Duodenal mucosa (tissue), 2 donors: ENCODE data around the gene GNG7.

Experiments used
- H3K27ac ChIP-seq: one replicate; pipeline ENCODE4 v1.7.0; 2013; ENCODE audit warnings: low read depth, low read length
- H3K27me3 ChIP-seq, 2 donors: one replicate each; pipeline ENCODE4 v1.7.0; 2013; ENCODE audit warnings: low read length in 2 of 2, control low read depth in 1 of 2; ENCODE audit not compliant: insufficient read depth in 2 of 2, control insufficient read depth in 1 of 2
- H3K36me3 ChIP-seq, 2 donors: one replicate each; pipeline ENCODE4 v1.7.0; 2013; ENCODE audit warnings: low read length in 2 of 2, control low read depth in 1 of 2; ENCODE audit not compliant: insufficient read depth in 2 of 2, control insufficient read depth in 1 of 2
- H3K4me1 ChIP-seq, 2 donors: one replicate each; pipeline ENCODE4 v1.7.0; 2013; ENCODE audit warnings: low read length in 2 of 2, control low read depth in 1 of 2; ENCODE audit not compliant: insufficient read depth in 2 of 2, control insufficient read depth in 1 of 2
- H3K4me3 ChIP-seq, 2 donors: one replicate each; pipeline ENCODE4 v1.7.0; 2013; ENCODE audit warnings: low read length in 2 of 2, low read depth in 1 of 2
- H3K9ac ChIP-seq, 2 donors: one replicate each; pipeline ENCODE4 v1.7.0; 2013; ENCODE audit warnings: low read length in 2 of 2, low read depth in 1 of 2
- H3K9me3 ChIP-seq, 2 donors: one replicate each; pipeline ENCODE4 v1.7.0; 2013; ENCODE audit warnings: low read length in 2 of 2, control low read depth in 1 of 2; ENCODE audit not compliant: control insufficient read depth in 1 of 2

Gene GNG7

DNA sequence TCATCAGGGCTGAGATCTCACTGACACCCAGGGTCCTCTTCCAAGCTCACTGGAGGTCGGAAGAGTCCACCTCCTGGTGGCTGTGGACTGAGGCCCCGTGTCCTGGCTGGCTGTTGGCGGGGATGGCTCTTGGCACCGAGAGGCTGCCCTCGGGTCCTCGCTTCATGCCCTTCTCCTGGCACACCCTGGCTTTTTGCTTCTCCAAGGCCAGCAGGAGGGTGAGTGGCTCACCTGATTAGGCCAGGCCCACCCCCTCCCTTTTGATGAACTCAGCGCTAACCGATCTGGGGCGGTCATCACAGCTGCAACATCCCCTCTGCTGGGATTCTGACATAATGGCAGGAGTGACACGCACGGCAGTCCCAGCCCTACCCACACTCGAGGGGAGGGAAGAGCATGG is 32.9 kb upstream of the GNG7 start:
- Histone ChIP-seq H3K4me1 (peaks cover 0 to 19% of the 10 kb centered on the region in 2 donors), H3K36me3 (peaks cover 12 to 27% of the 10 kb centered on the region in 2 donors), H3K27me3 (no peaks in the 10 kb centered on the region), H3K4me3 (no peak overlapping the region), H3K27ac (no peak overlapping the region), H3K9me3 (no peaks in the 10 kb centered on the region), H3K9ac (no peak overlapping the region)

- H3K36me3 ChIP-seq: peaks cover 12 to 27% of the 10 kb centered on the region in 2 donors
- no peak overlapping the region for H3K27ac ChIP-seq
- peaks cover 0 to 19% of the 10 kb centered on the region in 2 donors for H3K4me1 ChIP-seq
- peak overlapping the region in 1 of 2 donors; percentile 1 for H3K9ac ChIP-seq
- H3K9me3 ChIP-seq: no peaks in the 10 kb centered on the region
- H3K27me3 ChIP-seq: no peaks in the 10 kb centered on the region
- H3K4me3 ChIP-seq: no peak overlapping the region
Observed at GRCh38 chr19:2734589-2735288, 32.2 kb upstream of the GNG7 start.

DNA sequence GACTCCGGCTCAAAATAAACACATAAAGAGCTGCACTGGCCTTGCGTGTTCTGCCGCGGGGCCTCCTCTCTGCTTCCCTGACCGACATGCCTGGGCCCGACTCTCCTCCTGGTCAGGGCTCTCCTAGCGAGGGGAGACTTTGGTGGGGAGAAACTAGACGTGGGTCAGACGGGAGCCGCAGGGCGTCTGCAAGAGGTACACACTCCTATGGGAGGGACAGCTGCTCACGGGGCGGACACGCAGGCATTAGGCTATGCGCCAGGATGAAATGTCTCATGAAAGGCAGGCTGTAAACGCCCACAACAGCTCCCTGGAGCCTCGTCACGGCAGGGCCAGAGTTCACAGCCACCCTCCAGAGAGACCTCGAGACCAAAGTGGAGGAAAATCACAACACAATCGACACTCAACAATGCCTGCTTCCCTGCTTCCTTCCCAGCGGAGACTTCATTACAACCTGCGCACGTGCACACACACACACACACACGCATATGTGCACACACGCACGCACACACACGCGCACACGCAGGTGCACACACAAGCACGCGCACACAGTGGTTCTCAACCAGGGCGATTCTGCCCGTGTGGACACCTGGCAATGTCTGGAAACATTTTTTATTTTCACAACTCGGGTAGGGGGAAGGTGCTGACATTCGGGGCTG is 31.6 kb upstream of the GNG7 start:
- Histone ChIP-seq H3K27me3 (peaks cover 0 to under 1% of the 10 kb centered on the region in 2 donors), H3K36me3 (peaks cover 12 to 27% of the 10 kb centered on the region in 2 donors), H3K4me1 (peaks cover 0 to 13% of the 10 kb centered on the region in 2 donors), H3K4me3 (no peak overlapping the region), H3K27ac (no peak overlapping the region), H3K9ac (peak overlapping the region in 1 of 2 donors; percentile 1), H3K9me3 (no peaks in the 10 kb centered on the region)

DNA sequence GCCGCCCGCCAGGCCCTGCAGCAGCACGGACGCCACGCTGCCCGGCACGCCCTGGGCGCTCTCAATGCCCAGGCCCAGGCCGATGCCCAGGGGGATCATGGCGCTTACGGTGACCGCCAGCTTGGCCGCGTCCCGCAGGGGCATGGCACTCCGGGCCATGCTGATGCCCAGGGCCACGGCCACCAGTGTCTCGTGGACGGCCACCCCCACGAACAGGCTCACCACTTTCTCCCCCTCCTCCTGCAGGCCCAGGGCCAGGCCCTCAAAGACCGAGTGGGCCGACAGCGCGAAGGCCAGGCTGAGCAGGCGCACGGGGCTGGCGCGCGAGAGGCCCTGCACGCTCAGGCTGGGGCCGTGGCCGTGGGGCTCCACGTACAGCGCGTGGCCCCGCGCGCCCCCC is 30.4 kb upstream of the GNG7 start:
- Histone ChIP-seq H3K4me1 (peaks cover 0 to 7% of the 10 kb centered on the region in 2 donors), H3K36me3 (peaks cover 12 to 27% of the 10 kb centered on the region in 2 donors), H3K27ac (no peak overlapping the region), H3K27me3 (peaks cover 0 to 5% of the 10 kb centered on the region in 2 donors), H3K9ac (no peak overlapping the region), H3K4me3 (no peak overlapping the region), H3K9me3 (no peaks in the 10 kb centered on the region)

GRCh38 chr19:2732157-2732725 is 29.7 kb upstream of the GNG7 start:
- H3K9ac ChIP-seq: no peak overlapping the region
- H3K9me3 ChIP-seq: no peaks in the 10 kb centered on the region
- peaks cover 12 to 27% of the 10 kb centered on the region in 2 donors for H3K36me3 ChIP-seq
- peaks cover 0 to 7% of the 10 kb centered on the region in 2 donors for H3K4me1 ChIP-seq
- H3K27ac ChIP-seq: no peak overlapping the region
- H3K27me3 ChIP-seq: peaks cover 0 to 10% of the 10 kb centered on the region in 2 donors
- H3K4me3 ChIP-seq: no peak overlapping the region

GRCh38 chr19:2731181-2731995 is 28.9 kb upstream of the GNG7 start:
- H3K9me3 ChIP-seq: no peaks in the 10 kb centered on the region
- peaks cover 5 to 19% of the 10 kb centered on the region in 2 donors for H3K36me3 ChIP-seq
- no peak overlapping the region for H3K4me3 ChIP-seq
- H3K27me3 ChIP-seq: peaks cover 0 to 17% of the 10 kb centered on the region in 2 donors
- peaks cover 0 to 7% of the 10 kb centered on the region in 2 donors for H3K4me1 ChIP-seq
- H3K9ac ChIP-seq: no peak overlapping the region
- H3K27ac ChIP-seq: no peak overlapping the region

GRCh38 chr19:2729943-2730818 is 27.7 kb upstream of the GNG7 start:
- H3K9me3 ChIP-seq: no peaks in the 10 kb centered on the region
- peaks cover 0 to 8% of the 10 kb centered on the region in 2 donors for H3K36me3 ChIP-seq
- H3K9ac ChIP-seq: no peak overlapping the region
- peaks cover 0 to 21% of the 10 kb centered on the region in 2 donors for H3K27me3 ChIP-seq
- no peak overlapping the region for H3K4me3 ChIP-seq
- H3K4me1 ChIP-seq: peaks cover 0 to 7% of the 10 kb centered on the region in 2 donors
- no peak overlapping the region for H3K27ac ChIP-seq

DNA sequence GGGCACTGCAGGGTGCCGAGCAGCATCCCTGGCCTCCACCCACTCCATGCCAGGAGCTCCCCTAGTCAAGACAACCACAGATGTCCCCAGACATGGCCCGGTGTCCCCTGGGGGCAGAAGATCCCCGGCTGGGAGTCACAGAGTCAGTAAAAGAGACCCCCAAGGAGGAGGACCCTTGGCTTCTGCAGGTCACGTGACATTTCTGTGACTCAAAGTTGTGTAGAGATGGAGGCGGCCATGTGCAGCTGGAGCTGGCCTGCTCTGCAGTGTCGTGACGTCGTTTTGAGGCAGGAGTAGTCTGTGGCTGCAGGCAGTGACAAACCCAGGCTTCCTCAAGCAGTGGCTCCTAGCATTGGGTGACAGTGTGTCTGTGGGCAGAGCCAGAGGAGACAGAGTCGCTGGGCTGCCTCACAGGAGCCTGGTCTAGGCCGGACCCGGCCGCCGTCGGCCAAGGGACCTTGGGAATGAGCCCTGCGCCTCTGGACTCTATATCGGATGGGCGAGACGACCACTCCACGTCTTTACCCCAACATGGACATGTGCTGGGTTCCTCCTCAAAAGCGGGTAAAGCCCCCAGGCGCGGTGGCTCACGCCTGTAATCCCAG is 26.4 kb upstream of the GNG7 start:
- Histone ChIP-seq H3K9ac (no peak overlapping the region), H3K4me3 (no peak overlapping the region), H3K36me3 (peaks cover 0 to 4% of the 10 kb centered on the region in 2 donors), H3K9me3 (no peaks in the 10 kb centered on the region), H3K27ac (no peak overlapping the region), H3K4me1 (no peaks in the 10 kb centered on the region), H3K27me3 (peaks cover 0 to 23% of the 10 kb centered on the region in 2 donors)

GRCh38 chr19:2727640-2727944 is 25.1 kb upstream of the GNG7 start:
- Histone ChIP-seq H3K9me3 (no peaks in the 10 kb centered on the region), H3K4me3 (no peak overlapping the region), H3K9ac (no peak overlapping the region), H3K4me1 (no peaks in the 10 kb centered on the region), H3K27ac (no peak overlapping the region), H3K27me3 (peaks cover 5 to 24% of the 10 kb centered on the region in 2 donors), H3K36me3 (no peaks in the 10 kb centered on the region)
